Ovary (tissue), 9 donors: ENCODE data around the gene ZNF41. TPM values are rescaled to one million over a fixed set of nuclear protein-coding genes. Genes with fewer than 3 reads are reported as not detected.

Source experiments
- DNase-seq, 5 donors: peaks; one replicate each; pipeline ENCODE4 v3.0.0-alpha.2; 2019 to 2020
- H3K27ac ChIP-seq, 2 donors: fragments of 200-600 bp; one replicate each; pipeline versions ENCODE4 v1.5.1 to v1.8.0; 2019 to 2022
- H3K27me3 ChIP-seq: fragments of 200-600 bp; one replicate; pipeline ENCODE4 v1.8.0; 2022
- H3K36me3 ChIP-seq: fragments of 200-600 bp; sonication (generic); one replicate; pipeline ENCODE4 v1.5.1; 2019
- H3K4me1 ChIP-seq: one replicate; pipeline ENCODE4 v1.8.1; 2013; ENCODE audit warnings: mild to moderate bottlenecking, moderate library complexity; ENCODE audit not compliant: insufficient read depth
- H3K4me3 ChIP-seq: fragments of 200-600 bp; sonication (generic); one replicate; pipeline ENCODE4 v1.5.1; 2017
- H3K9me3 ChIP-seq, 2 donors: fragments of 200-600 bp in 1 of 2; sonication (generic) in 1 of 2; one replicate each; pipeline versions ENCODE4 v1.5.1 to v1.8.1; 2013 to 2019; ENCODE audit warnings: mild to moderate bottlenecking in 1 of 2, moderate library complexity in 1 of 2
- CTCF ChIP-seq, 3 donors: fragments of 450-650 bp in 2 of 3; fragments of 200-600 bp in 1 of 3; IDR thresholded peaks; one replicate each; pipeline versions ENCODE4 v1.5.1 to v1.8.0; 2016 to 2022; ENCODE audit warnings: antibody characterized with exemption in 3 of 3, mild to moderate bottlenecking in 1 of 3
- EP300 ChIP-seq: sonication (generic); formaldehyde crosslinking; IDR thresholded peaks from one replicate; pipeline ENCODE4 v1.6.1; 2017; ENCODE audit warnings: antibody characterized with exemption
- POLR2A ChIP-seq: fragments of 450-650 bp; IDR thresholded peaks from one replicate; pipeline ENCODE4 v1.6.1; 2017; ENCODE audit warnings: antibody characterized with exemption, mild to moderate bottlenecking, moderate library complexity
- WGBS, 3 donors: extraction: QIAGEN DNeasy Blood & Tissue Kit in 1 of 3; methylation state at CpG; one replicate each; pipeline versions ENCODE4 v1.1.5 to v1.1.7; 2013 to 2017; 5-methylcytosine and 5-hydroxymethylcytosine counted together
- intact Hi-C, 4 donors: fragments of 100-400 bp; cut with DNase I; formaldehyde crosslinking; loops; one replicate each; pipeline versions ENCODE4 v1.11.0 to v1.15.1; 2022 to 2023
- polyA plus RNA-seq, 2 donors: library from polyadenylated mRNA; stranded (reverse); fragments of 200-250 nt in 1 of 2; fragments of 350-450 nt in 1 of 2; fragmentation: Illumina TruSeq in 1 of 2; extraction: RNeasy Lipid Tissue Mini Kit (QIAGEN cat#74804) in 1 of 2; gene quantifications; one replicate each; pipeline ENCODE4 v1.2.3, GENCODE V29; 2013 to 2014
- total RNA-seq, 7 donors: library from RNA; depleted of rRNA in 2 of 7; stranded (reverse); fragments of >200 nt in 2 of 7; fragmentation: NEBNext Ultra II Directional in 3 of 7; extraction: Animal tissue kit (Norgen Biotek cat#: 25700) in 3 of 7; gene quantifications; one replicate each; pipeline versions ENCODE4 v1.1.0 to v1.2.4, GENCODE V29; 2016 to 2023
- donor health status: DM: no; HTN: no; CAD: no; lungs with moderate emphysema.
- donor health status: DM: no; HTN: no; CAD: no.
- donor health status: Bipolar disorder and iron deficiency.
- donor health status: DM: yes; HTN: yes; CAD: no.
- donor health status: DM: no; HTN: no; CAD: no.
- donor health status: DM: yes; HTN: yes; CAD: no.

ZNF41 gene
- total and polyA plus RNA-seq, 9 donors = 2.9 to 11.3 (median 7.8) TPM

GRCh38 chrX:47458528-47458927 is 24.5 kb downstream of the ZNF41 start:
- no peaks in the 10 kb centered on the region for H3K36me3 ChIP-seq
- TF ChIP-seq CTCF (IDR thresholded peaks at IDR 0.05) (no peak), EP300 (no peak), POLR2A (no peak)
- no peaks in the 10 kb centered on the region for H3K4me1 ChIP-seq
- intact Hi-C loops = no loop called here
- H3K9me3 ChIP-seq = no peaks in the 10 kb centered on the region
- H3K27me3 ChIP-seq = no peaks in the 10 kb centered on the region
- no peak for DNase-seq
- H3K27ac ChIP-seq = no peak overlapping the region
- H3K4me3 ChIP-seq = no peak overlapping the region
- 74 to 84% (median 83%) methylated on average over 6 of the region's 6 CpGs for WGBS, 3 donors

DNA sequence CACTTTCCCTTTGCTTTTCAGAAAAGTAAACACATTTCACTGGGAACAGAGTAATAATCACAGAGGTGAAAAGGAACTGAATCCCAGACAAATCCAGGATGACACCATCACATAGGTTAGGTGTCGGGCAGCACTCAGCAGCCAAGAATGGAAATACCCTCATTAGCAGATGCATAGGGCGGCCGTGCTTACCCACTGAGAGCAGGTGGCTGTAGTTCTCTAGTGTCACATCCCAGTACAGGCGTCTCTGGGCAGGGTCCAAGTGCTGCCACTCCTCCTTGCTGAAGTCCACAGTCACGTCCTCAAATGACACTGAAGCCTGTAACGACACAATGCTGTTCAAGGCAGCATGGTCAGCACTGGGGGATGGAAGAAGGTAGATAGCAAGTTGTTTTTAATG is 26.9 kb downstream of the ZNF41 start:
- Histone ChIP-seq H3K4me1 (no peaks in the 10 kb centered on the region), H3K27ac (no peak overlapping the region), H3K27me3 (no peaks in the 10 kb centered on the region), H3K9me3 (no peaks in the 10 kb centered on the region), H3K4me3 (no peak overlapping the region), H3K36me3 (no peaks in the 10 kb centered on the region)
- intact Hi-C loops = no loop called here
- WGBS, 3 donors = 69 to 78% (median 72%) methylated on average over 6 of the region's 6 CpGs
- TF ChIP-seq EP300 = no peak
- TF ChIP-seq POLR2A = no peak
- no peak for TF ChIP-seq CTCF (IDR thresholded peaks at IDR 0.05)
- DNase-seq = no peak

DNA sequence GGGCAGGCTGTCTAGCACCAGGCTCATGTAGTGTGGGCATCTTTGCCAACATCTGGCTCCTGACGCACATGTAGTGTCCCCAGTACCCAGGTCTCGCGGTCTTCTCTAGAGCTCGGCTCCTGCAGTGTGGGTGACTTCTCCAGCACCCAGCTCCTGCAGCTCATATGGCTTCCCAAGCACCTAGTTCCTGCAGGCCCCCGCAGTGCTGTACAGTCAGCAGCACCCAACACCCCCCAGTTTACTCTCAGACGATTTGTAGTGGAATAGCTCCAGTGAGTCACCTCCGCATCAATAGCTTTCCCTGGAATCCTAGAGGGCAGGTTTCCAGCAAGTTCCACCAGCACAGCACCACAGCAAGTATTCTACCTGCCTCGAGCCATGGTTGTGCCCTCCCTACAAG is 30.9 kb downstream of the ZNF41 start:
- H3K4me1 ChIP-seq = no peaks in the 10 kb centered on the region
- intact Hi-C loops = loop anchor here in 1 of 4 donors (5.0 kb wide), 1 partner anchor 1645 kb away; no protein-coding TSS in a partner anchor
- DNase-seq = no peak
- no peak overlapping the region for H3K27ac ChIP-seq
- H3K4me3 ChIP-seq = no peak overlapping the region
- peaks cover 0 to 6% of the 10 kb centered on the region in 2 donors for H3K9me3 ChIP-seq
- TF ChIP-seq POLR2A (no peak), CTCF (IDR thresholded peaks at IDR 0.05) (no peak), EP300 (no peak)
- 84 to 90% (median 84%) methylated on average over 8 of the region's 8 CpGs for WGBS, 3 donors
- no peaks in the 10 kb centered on the region for H3K27me3 ChIP-seq
- H3K36me3 ChIP-seq = no peaks in the 10 kb centered on the region

GRCh38 chrX:47448165-47448806 is 34.7 kb downstream of the ZNF41 start:
- no peaks in the 10 kb centered on the region for H3K4me1 ChIP-seq
- H3K27me3 ChIP-seq = no peaks in the 10 kb centered on the region
- H3K9me3 ChIP-seq = peaks cover 0 to 6% of the 10 kb centered on the region in 2 donors
- TF ChIP-seq POLR2A (no peak), EP300 (no peak), CTCF (IDR thresholded peaks at IDR 0.05) (no peak)
- intact Hi-C loops = no loop called here
- no peak overlapping the region for H3K4me3 ChIP-seq
- no peaks in the 10 kb centered on the region for H3K36me3 ChIP-seq
- WGBS, 3 donors = 90 to 93% (median 92%) methylated on average over 6 of the region's 6 CpGs
- DNase-seq = no peak
- H3K27ac ChIP-seq = no peak overlapping the region
